GM12872 (cell line): Measurements from ENCODE around the gene SMARCA2.

ENCODE experiments used
- CTCF ChIP-seq: IDR thresholded peaks from 3 replicates; pipeline ENCODE4 v1.5.1; 2011; ENCODE audit warnings: low read depth, mild to moderate bottlenecking, low read length, moderate library complexity; ENCODE audit not compliant: insufficient read depth

Gene SMARCA2

GRCh38 chr9:2014696-2015580 is at the start of gene SMARCA2:
SMARCA2 (plus strand) TSS chr9:2015347; CDS start chr9:2029023, 13,676 bp downstream.
- no peak for TF ChIP-seq CTCF

- TF ChIP-seq CTCF, result no peak
Measured at GRCh38 chr9:1966725-1967366, 48.3 kb upstream of the SMARCA2 start.

GRCh38 chr9:1969160-1969559 is 46.0 kb upstream of the SMARCA2 start:
- no peak for TF ChIP-seq CTCF

GRCh38 chr9:1969898-1970297 is 45.2 kb upstream of the SMARCA2 start:
- TF ChIP-seq CTCF, result no peak

GRCh38 chr9:1972672-1973071 is 42.5 kb upstream of the SMARCA2 start:
- TF ChIP-seq CTCF, result no peak

GRCh38 chr9:1977026-1977425 is 38.1 kb upstream of the SMARCA2 start:
- no peak for TF ChIP-seq CTCF

- TF ChIP-seq CTCF, result no peak
Measured at GRCh38 chr9:1978941-1979340, 36.2 kb upstream of the SMARCA2 start.
